GM23248 (cell line): ENCODE measurements around the gene ARV1. TPM values are rescaled to one million over a fixed set of nuclear protein-coding genes. Genes with fewer than 3 reads are reported as not detected.
"Not testable (repeated sequence)": the region's sequence is repeated elsewhere in the genome, so short reads cannot be mapped to it uniquely, and the experiment has no call there.

ENCODE experiments used
- DNase-seq: peaks from one replicate; pipeline ENCODE4 v3.0.0-alpha.2; 2015
- H2AFZ ChIP-seq: fragments of 200-600 bp; sonication (generic); 2 replicates; pipeline ENCODE4 v1.6.1; 2016; ENCODE audit warnings: antibody characterized with exemption
- H3F3A ChIP-seq: fragments of 200-600 bp; sonication (generic); 2 replicates; pipeline ENCODE4 v1.6.1; 2016; ENCODE audit warnings: mild to moderate bottlenecking, antibody characterized with exemption, mixed run types; ENCODE audit not compliant: insufficient read depth
- H3K27ac ChIP-seq: fragments of 200-600 bp; sonication (generic); 2 replicates; pipeline ENCODE4 v1.5.1; 2016; ENCODE audit warnings: mild to moderate bottlenecking
- H3K27me3 ChIP-seq: fragments of 200-600 bp; sonication (generic); replicated peaks from 2 replicates; pipeline ENCODE4 v1.6.1; 2016; ENCODE audit warnings: mild to moderate bottlenecking; ENCODE audit not compliant: insufficient read depth
- H3K36me3 ChIP-seq: fragments of 200-600 bp; sonication (generic); 2 replicates; pipeline ENCODE4 v1.6.1; 2016; ENCODE audit warnings: low read depth, mild to moderate bottlenecking
- H3K4me1 ChIP-seq: fragments of 200-600 bp; sonication (generic); 2 replicates; pipeline ENCODE4 v1.6.1; 2016; ENCODE audit warnings: mild to moderate bottlenecking; ENCODE audit not compliant: insufficient read depth
- H3K4me2 ChIP-seq: fragments of 200-600 bp; sonication (generic); one replicate; pipeline ENCODE4 v1.6.1; 2016; ENCODE audit warnings: mild to moderate bottlenecking; ENCODE audit not compliant: unreplicated experiment
- H3K4me3 ChIP-seq: fragments of 200-600 bp; sonication (generic); 2 replicates; pipeline ENCODE4 v1.5.1; 2016; ENCODE audit warnings: mild to moderate bottlenecking
- H3K79me2 ChIP-seq: fragments of 200-600 bp; sonication (generic); 2 replicates; pipeline ENCODE4 v1.6.1; 2016; ENCODE audit warnings: mild to moderate bottlenecking; ENCODE audit not compliant: insufficient read depth
- H3K9ac ChIP-seq: fragments of 200-600 bp; sonication (generic); 2 replicates; pipeline ENCODE4 v1.6.1; 2016; ENCODE audit warnings: mild to moderate bottlenecking
- H3K9me2 ChIP-seq: fragments of 200-600 bp; sonication (generic); 2 replicates; pipeline ENCODE4 v1.6.1; 2016; ENCODE audit warnings: mixed run types, mild to moderate bottlenecking, moderate library complexity; ENCODE audit not compliant: insufficient read depth
- H3K9me3 ChIP-seq: fragments of 200-600 bp; sonication (generic); one replicate; pipeline ENCODE4 v1.6.1; 2017; ENCODE audit warnings: low read depth
- H4K20me1 ChIP-seq: fragments of 200-600 bp; sonication (generic); 2 replicates; pipeline ENCODE4 v1.6.0; 2016; ENCODE audit not compliant: insufficient read depth
- EZH2 ChIP-seq: fragments of 200-600 bp; sonication (generic); IDR thresholded peaks from 2 replicates; pipeline ENCODE4 v1.6.1; 2018; ENCODE audit warnings: antibody characterized with exemption, mild to moderate bottlenecking; ENCODE audit not compliant: insufficient read depth, poor library complexity, severe bottlenecking
- EZH2phosphoT487 ChIP-seq: fragments of 200-600 bp; sonication (generic); IDR thresholded peaks from 2 replicates; pipeline ENCODE4 v1.6.1; 2018; ENCODE audit warnings: antibody characterized with exemption, moderate library complexity, mild to moderate bottlenecking, low read depth; ENCODE audit not compliant: insufficient read depth
- WGBS, 2 experiments: methylation state at CpG; one replicate each; pipeline ENCODE4 v1.1.6; 2015 to 2017; ENCODE audit warnings: low lambda C conversion rate in 2 of 2, low coverage in 1 of 2; ENCODE audit errors: missing lambda C conversion rate in 2 of 2; 5-methylcytosine and 5-hydroxymethylcytosine counted together
- in situ Hi-C: fragments of 300-500 bp; cut with MboI; formaldehyde crosslinking; loops from 2 replicates; pipeline ENCODE4 v1.15.0; 2020
- polyA plus RNA-seq: library from polyadenylated mRNA; unstranded; fragments of >200 nt; fragmentation: Nextera tagmentation; extraction: Ambion mirVana; gene quantifications from 2 replicates; pipeline ENCODE4 v1.2.1, GENCODE V29; 2016
- total RNA-seq: library from RNA; depleted of rRNA; stranded (reverse); fragments of >200 nt; shearing (Covaris generic); gene quantifications from 2 replicates; pipeline ENCODE4 v1.2.3, GENCODE V29; 2014

The ARV1 gene
- total and polyA plus RNA-seq, 2 experiments from 2014 or later: 26.2 to 30.2 TPM

- Histone ChIP-seq H3K9me2 (no peaks in the 10 kb centered on the region), H3K27me3 (no peaks in the 10 kb centered on the region), H2AFZ (no peak overlapping the region), H3K4me2 (no peak overlapping the region), H3K9me3 (no peaks in the 10 kb centered on the region), H3K79me2 (no peaks in the 10 kb centered on the region), H3K9ac (no peak overlapping the region), H3K4me1 (no peaks in the 10 kb centered on the region), H3K27ac (no peak overlapping the region), H3K4me3 (no peak overlapping the region), H4K20me1 (no peaks in the 10 kb centered on the region), H3K36me3 (peaks cover 29% of the 10 kb centered on the region), H3F3A (no peaks in the 10 kb centered on the region)
- in situ Hi-C loops: no loop called here
- no peak for DNase-seq
- TF ChIP-seq EZH2phosphoT487: no peak
- no peak for TF ChIP-seq EZH2
- WGBS, 2 experiments: 94 to 96% methylated on average over 1 of the region's 1 CpG
Measured at GRCh38 chr1:230994860-230995259, 16.0 kb downstream of the ARV1 start.

- H4K20me1 ChIP-seq: no peaks in the 10 kb centered on the region
- no peaks in the 10 kb centered on the region for H3K27me3 ChIP-seq
- no peaks in the 10 kb centered on the region for H3K79me2 ChIP-seq
- no peak overlapping the region for H2AFZ ChIP-seq
- peaks cover 39% of the 10 kb centered on the region for H3K36me3 ChIP-seq
- no peaks in the 10 kb centered on the region for H3F3A ChIP-seq
- DNase-seq: no peak
- H3K9me2 ChIP-seq: no peaks in the 10 kb centered on the region
- H3K4me1 ChIP-seq: no peaks in the 10 kb centered on the region
- no peak for TF ChIP-seq EZH2phosphoT487
- no peak for TF ChIP-seq EZH2
- H3K9me3 ChIP-seq: no peaks in the 10 kb centered on the region
- H3K27ac ChIP-seq: no peak overlapping the region
- in situ Hi-C loops: no loop called here
- WGBS, 2 experiments: 88 to 93% methylated on average over 4 of the region's 4 CpGs
- no peak overlapping the region for H3K4me3 ChIP-seq
- H3K4me2 ChIP-seq: no peak overlapping the region
- no peak overlapping the region for H3K9ac ChIP-seq
Measured at GRCh38 chr1:231000201-231000600, 21.3 kb downstream of the ARV1 start.

GRCh38 chr1:231000639-231001038 is 21.7 kb downstream of the ARV1 start:
- Histone ChIP-seq H3K9me3 (no peaks in the 10 kb centered on the region), H4K20me1 (no peaks in the 10 kb centered on the region), H3K79me2 (no peaks in the 10 kb centered on the region), H3K36me3 (peaks cover 39% of the 10 kb centered on the region), H3K9ac (no peak overlapping the region), H3K4me1 (no peaks in the 10 kb centered on the region), H3F3A (no peaks in the 10 kb centered on the region), H3K27me3 (no peaks in the 10 kb centered on the region), H3K9me2 (no peaks in the 10 kb centered on the region), H3K4me2 (no peak overlapping the region), H3K4me3 (no peak overlapping the region), H3K27ac (no peak overlapping the region), H2AFZ (no peak overlapping the region)
- TF ChIP-seq EZH2phosphoT487 (no peak), EZH2 (no peak)
- in situ Hi-C loops: no loop called here
- 92 to 100% methylated on average over 1 of the region's 1 CpG for WGBS, 2 experiments
- DNase-seq: no peak

GRCh38 chr1:231001892-231002291 is 23.0 kb downstream of the ARV1 start:
- in situ Hi-C loops: no loop called here
- no peaks in the 10 kb centered on the region for H4K20me1 ChIP-seq
- no peak for DNase-seq
- no peak overlapping the region for H3K9ac ChIP-seq
- no peak for TF ChIP-seq EZH2
- TF ChIP-seq EZH2phosphoT487: no peak
- no peaks in the 10 kb centered on the region for H3K4me1 ChIP-seq
- no peaks in the 10 kb centered on the region for H3F3A ChIP-seq
- peaks cover 34% of the 10 kb centered on the region for H3K36me3 ChIP-seq
- H3K9me3 ChIP-seq: no peaks in the 10 kb centered on the region
- no peak overlapping the region for H2AFZ ChIP-seq
- H3K9me2 ChIP-seq: no peaks in the 10 kb centered on the region
- H3K79me2 ChIP-seq: no peaks in the 10 kb centered on the region
- no peak overlapping the region for H3K27ac ChIP-seq
- no peak overlapping the region for H3K4me3 ChIP-seq
- H3K27me3 ChIP-seq: no peaks in the 10 kb centered on the region
- H3K4me2 ChIP-seq: no peak overlapping the region

GRCh38 chr1:231007535-231007934 is 28.6 kb downstream of the ARV1 start:
- DNase-seq, in situ Hi-C loops, H3K4me2 ChIP-seq, H4K20me1 ChIP-seq, H3K4me3 ChIP-seq, H3K4me1 ChIP-seq, H3K79me2 ChIP-seq, H3K27ac ChIP-seq, H3K9me2 ChIP-seq, H3F3A ChIP-seq, H3K9me3 ChIP-seq, H3K9ac ChIP-seq, H3K27me3 ChIP-seq, H3K36me3 ChIP-seq, H2AFZ ChIP-seq: not testable (repeated sequence)
- 6 to 17% methylated on average over 1 of the region's 1 CpG for WGBS, 2 experiments
